Tibial nerve (tissue), 4 donors: ENCODE measurements around the gene MIPEP. TPM values are rescaled to one million over a fixed set of nuclear protein-coding genes. Genes with fewer than 3 reads are reported as not detected.
A peak's percentile ranks its signal among the peaks of the same experiment; 100 is the strongest.
"Not testable (repeated sequence)": the region's sequence is repeated elsewhere in the genome, so short reads cannot be mapped to it uniquely, and the experiment has no call there.

Source experiments
- DNase-seq, 2 donors: peaks; one replicate each; pipeline ENCODE4 v3.0.0-alpha.2; 2019; ENCODE audit warnings: low spot score in 2 of 2
- H3K27ac ChIP-seq, 4 donors: fragments of 200-600 bp; sonication (generic) in 3 of 4; one replicate each; pipeline ENCODE4 v1.5.1; 2017 to 2019; ENCODE audit warnings: mild to moderate bottlenecking in 1 of 4
- H3K27me3 ChIP-seq, 2 donors: fragments of 200-600 bp; sonication (generic) in 1 of 2; one replicate each; pipeline versions ENCODE4 v1.5.1 to v1.6.0; 2017 to 2019
- H3K36me3 ChIP-seq, 3 donors: fragments of 200-600 bp; sonication (generic); one replicate each; pipeline ENCODE4 v1.5.1; 2018 to 2019
- H3K4me1 ChIP-seq, 4 donors: fragments of 200-600 bp; sonication (generic) in 3 of 4; one replicate each; pipeline ENCODE4 v1.5.1; 2017 to 2019
- H3K4me3 ChIP-seq, 4 donors: fragments of 200-600 bp; sonication (generic) in 3 of 4; one replicate each; pipeline ENCODE4 v1.5.1; 2017 to 2019; ENCODE audit warnings: mild to moderate bottlenecking in 1 of 4, moderate library complexity in 1 of 4
- H3K9me3 ChIP-seq, 4 donors: fragments of 200-600 bp; sonication (generic) in 3 of 4; one replicate each; pipeline ENCODE4 v1.5.1; 2017 to 2019
- EP300 ChIP-seq, 2 donors: sonication (generic); formaldehyde crosslinking; IDR thresholded peaks; one replicate each; pipeline ENCODE4 v1.6.1; 2017; ENCODE audit warnings: antibody characterized with exemption in 2 of 2, mild to moderate bottlenecking in 1 of 2
- POLR2A ChIP-seq, 2 donors: fragments of 450-650 bp; IDR thresholded peaks; one replicate each; pipeline ENCODE4 v1.6.1; 2017; ENCODE audit warnings: antibody characterized with exemption in 2 of 2, mild to moderate bottlenecking in 2 of 2, moderate library complexity in 2 of 2
- WGBS, 2 donors: methylation state at CpG; one replicate each; pipeline ENCODE4 v1.1.5; 2018; 5-methylcytosine and 5-hydroxymethylcytosine counted together
- total RNA-seq, 4 donors: library from RNA; depleted of rRNA; stranded (reverse); fragments of >200 nt; gene quantifications; one replicate each; pipeline ENCODE4 v1.1.0, GENCODE V29; 2016
- TF ChIP-seq, protein P1 (sequence below), 5 experiments: fragments of 200-600 bp in 3 of 5; fragments of 450-650 bp in 2 of 5; sonication (generic) in 3 of 5; IDR thresholded peaks; one replicate each; pipeline ENCODE4 v1.5.1; 2016 to 2019; ENCODE audit warnings: antibody characterized with exemption in 5 of 5, mild to moderate bottlenecking in 3 of 5, moderate library complexity in 2 of 5

Gene MIPEP
- total RNA-seq, 4 donors from 2014 or later = 8.4 to 25.8 (median 16.4) TPM

DNA sequence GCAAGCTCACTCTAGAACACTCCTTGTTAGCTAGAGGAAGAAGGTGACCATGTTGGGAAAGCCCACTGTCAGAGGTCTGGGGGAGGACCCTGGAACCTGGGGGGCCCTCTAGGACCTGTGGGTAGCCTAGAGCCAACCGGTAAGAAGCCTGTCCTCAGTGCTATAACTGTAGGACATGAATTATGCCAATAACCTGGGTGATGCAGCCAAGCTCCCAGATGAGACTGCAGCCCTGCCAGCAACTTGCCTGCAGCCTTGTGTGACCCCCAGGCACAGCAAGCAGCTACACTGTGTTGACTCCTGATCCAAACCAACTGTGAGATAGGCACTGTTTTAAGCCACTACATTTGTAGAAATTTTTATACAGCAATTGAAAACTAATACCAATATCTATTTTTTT lies 122.3 kb downstream of the MIPEP start:
- H3K27me3 ChIP-seq = no peaks in the 10 kb centered on the region
- WGBS, 2 donors = 83 to 100% methylated on average over 1 of the region's 1 CpG
- H3K36me3 ChIP-seq = no peaks in the 10 kb centered on the region
- H3K4me3 ChIP-seq = no peak overlapping the region
- H3K4me1 ChIP-seq = peaks cover 0 to 17% (median 0%) of the 10 kb centered on the region in 4 donors
- H3K9me3 ChIP-seq = no peaks in the 10 kb centered on the region
- no peak overlapping the region for H3K27ac ChIP-seq
- TF ChIP-seq POLR2A (IDR thresholded peaks at IDR 0.05) (no peak), EP300 (IDR thresholded peaks at IDR 0.05) (no peak)
- TF ChIP-seq, protein P1, sequence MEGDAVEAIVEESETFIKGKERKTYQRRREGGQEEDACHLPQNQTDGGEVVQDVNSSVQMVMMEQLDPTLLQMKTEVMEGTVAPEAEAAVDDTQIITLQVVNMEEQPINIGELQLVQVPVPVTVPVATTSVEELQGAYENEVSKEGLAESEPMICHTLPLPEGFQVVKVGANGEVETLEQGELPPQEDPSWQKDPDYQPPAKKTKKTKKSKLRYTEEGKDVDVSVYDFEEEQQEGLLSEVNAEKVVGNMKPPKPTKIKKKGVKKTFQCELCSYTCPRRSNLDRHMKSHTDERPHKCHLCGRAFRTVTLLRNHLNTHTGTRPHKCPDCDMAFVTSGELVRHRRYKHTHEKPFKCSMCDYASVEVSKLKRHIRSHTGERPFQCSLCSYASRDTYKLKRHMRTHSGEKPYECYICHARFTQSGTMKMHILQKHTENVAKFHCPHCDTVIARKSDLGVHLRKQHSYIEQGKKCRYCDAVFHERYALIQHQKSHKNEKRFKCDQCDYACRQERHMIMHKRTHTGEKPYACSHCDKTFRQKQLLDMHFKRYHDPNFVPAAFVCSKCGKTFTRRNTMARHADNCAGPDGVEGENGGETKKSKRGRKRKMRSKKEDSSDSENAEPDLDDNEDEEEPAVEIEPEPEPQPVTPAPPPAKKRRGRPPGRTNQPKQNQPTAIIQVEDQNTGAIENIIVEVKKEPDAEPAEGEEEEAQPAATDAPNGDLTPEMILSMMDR (IDR thresholded peaks at IDR 0.05) = no peak
- DNase-seq = no peak

DNA sequence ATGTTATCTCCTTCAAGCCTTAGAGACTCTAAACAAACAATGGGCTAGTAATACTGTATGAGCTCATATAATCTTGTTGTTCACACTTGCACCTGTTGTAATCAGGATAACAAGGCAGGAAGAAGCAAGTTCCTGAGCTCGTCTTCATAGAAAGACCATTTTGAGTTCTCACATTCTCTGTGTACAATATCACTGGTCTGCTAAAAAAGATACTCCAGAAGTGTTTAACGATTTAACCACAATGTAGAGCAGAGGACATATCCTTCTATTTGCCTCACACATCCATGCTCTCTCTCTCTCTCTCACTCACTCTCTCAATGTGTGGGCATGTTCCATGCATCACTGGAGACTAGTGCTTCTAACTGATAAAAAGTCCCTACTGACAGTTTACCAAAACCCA lies 122.9 kb downstream of the MIPEP start:
- Histone ChIP-seq H3K27me3 (no peaks in the 10 kb centered on the region), H3K36me3 (no peaks in the 10 kb centered on the region), H3K27ac (no peak overlapping the region), H3K9me3 (no peaks in the 10 kb centered on the region), H3K4me1 (peaks cover 0 to 17% (median 0%) of the 10 kb centered on the region in 4 donors), H3K4me3 (no peak overlapping the region)
- DNase-seq = no peak
- TF ChIP-seq EP300 (IDR thresholded peaks at IDR 0.05) (no peak), POLR2A (IDR thresholded peaks at IDR 0.05) (no peak)
- TF ChIP-seq, protein P1 (IDR thresholded peaks at IDR 0.05) = no peak
- WGBS, 2 donors = 70 to 82% methylated on average over 2 of the region's 2 CpGs

DNA sequence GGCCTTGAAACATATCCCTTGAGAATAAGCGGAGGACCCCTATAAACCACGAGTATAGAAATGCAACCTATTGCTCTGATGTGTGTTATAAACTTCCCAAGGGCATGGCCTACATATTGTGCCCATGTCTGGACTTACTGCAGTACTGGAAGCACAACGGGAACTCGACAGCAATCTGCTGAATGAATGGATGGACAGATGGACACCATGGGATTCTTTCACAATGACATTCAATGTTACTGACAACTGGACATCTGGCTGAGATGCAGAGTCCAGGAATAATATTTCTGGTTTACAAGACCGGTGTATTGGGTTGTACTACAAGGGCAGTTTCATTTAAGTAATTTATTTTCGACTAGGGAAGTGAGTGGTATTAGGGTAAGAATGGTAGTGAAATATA lies 123.7 kb downstream of the MIPEP start:
- H3K27me3 ChIP-seq = no peaks in the 10 kb centered on the region
- TF ChIP-seq, protein P1 (IDR thresholded peaks at IDR 0.05) = no peak
- TF ChIP-seq EP300 (IDR thresholded peaks at IDR 0.05) (no peak), POLR2A (IDR thresholded peaks at IDR 0.05) (no peak)
- peaks cover 0 to 17% (median 0%) of the 10 kb centered on the region in 4 donors for H3K4me1 ChIP-seq
- H3K9me3 ChIP-seq = no peaks in the 10 kb centered on the region
- H3K27ac ChIP-seq = no peak overlapping the region
- no peak for DNase-seq
- no peaks in the 10 kb centered on the region for H3K36me3 ChIP-seq
- no peak overlapping the region for H3K4me3 ChIP-seq
- WGBS, 2 donors = 94 to 96% methylated on average over 6 of the region's 6 CpGs

DNA sequence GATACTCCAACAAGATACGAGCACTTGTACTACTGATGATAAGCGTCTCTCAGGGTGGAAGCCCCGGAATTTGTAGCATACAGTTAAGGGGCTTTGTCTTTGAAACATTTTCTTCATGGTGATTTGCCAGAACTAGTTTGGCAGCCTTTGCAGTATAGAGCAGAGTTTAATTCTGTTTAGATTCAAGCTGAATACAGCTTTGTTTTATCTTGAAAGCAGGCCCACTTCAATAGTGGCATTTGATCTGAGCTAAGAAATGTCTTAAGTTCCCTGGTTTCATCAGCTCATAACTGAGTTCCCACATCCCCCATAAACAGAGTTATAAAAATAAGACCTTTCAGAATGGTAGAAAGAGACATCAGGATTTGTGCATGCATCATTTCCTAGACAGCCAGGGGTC lies 125.9 kb downstream of the MIPEP start:
- Histone ChIP-seq H3K4me3 (no peak overlapping the region), H3K4me1 (peaks cover 0 to 17% (median 0%) of the 10 kb centered on the region in 4 donors), H3K36me3 (peaks cover 0 to 8% (median 0%) of the 10 kb centered on the region in 3 donors), H3K27ac (peak overlapping the region in 1 of 4 donors; percentile 9), H3K9me3 (no peaks in the 10 kb centered on the region), H3K27me3 (no peaks in the 10 kb centered on the region)
- no peak for DNase-seq
- TF ChIP-seq, protein P1 (IDR thresholded peaks at IDR 0.05) = no peak
- no peak for TF ChIP-seq EP300 (IDR thresholded peaks at IDR 0.05)
- TF ChIP-seq POLR2A (IDR thresholded peaks at IDR 0.05) = no peak
- 51 to 62% methylated on average over 3 of the region's 3 CpGs for WGBS, 2 donors

DNA sequence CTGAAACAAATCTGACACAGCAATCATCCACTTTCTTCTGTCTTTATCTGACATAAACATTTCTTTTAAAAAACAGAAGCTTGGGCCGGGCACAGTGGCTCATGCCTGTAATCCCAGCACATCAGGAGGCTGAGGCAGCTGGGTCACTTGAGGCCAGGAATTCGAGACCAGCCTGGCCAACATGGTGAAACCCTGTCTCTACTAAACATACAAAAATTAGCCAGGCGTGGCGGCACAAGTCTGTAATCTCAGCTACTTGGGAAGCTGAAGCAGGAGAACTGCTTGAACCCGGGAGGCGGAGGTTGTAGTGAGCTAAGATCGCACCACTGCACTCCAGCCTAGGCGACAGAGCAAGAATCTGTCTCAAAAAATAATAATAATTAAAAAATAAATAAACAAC lies 127.4 kb downstream of the MIPEP start:
- WGBS, 2 donors = 87 to 89% methylated on average over 8 of the region's 8 CpGs
- not testable (repeated sequence) for H3K4me3 ChIP-seq

DNA sequence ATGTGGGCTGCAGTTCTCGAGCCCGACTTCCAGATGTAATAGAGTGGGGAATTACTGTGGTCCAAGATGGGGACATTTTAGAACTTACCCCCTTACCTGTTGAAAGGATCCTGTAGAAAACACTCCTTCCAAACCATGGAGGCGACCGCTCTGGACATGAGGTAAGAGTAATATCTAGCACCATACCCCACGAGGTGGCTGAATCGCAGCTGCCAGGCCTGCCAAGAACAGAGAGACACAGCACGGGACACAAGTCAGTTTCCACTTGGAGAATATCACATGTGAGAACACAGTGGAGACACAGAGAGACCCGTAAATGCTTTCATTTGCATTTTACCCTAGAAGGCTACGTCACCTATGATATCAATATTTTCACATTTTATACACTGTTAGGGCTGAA lies 129.2 kb downstream of the MIPEP start:
- TF ChIP-seq, protein P1 (IDR thresholded peaks at IDR 0.05) = no peak
- TF ChIP-seq EP300 (IDR thresholded peaks at IDR 0.05) = no peak
- no peak for TF ChIP-seq POLR2A (IDR thresholded peaks at IDR 0.05)
- 95 to 97% methylated on average over 9 of the region's 9 CpGs for WGBS, 2 donors

More for the DNA sequence above, 127.4 kb downstream of the MIPEP start:
- peaks cover 0 to 14% (median 0%) of the 10 kb centered on the region in 3 donors for H3K36me3 ChIP-seq
- H3K27me3 ChIP-seq, H3K9me3 ChIP-seq, DNase-seq, H3K27ac ChIP-seq: not testable (repeated sequence)
- peaks cover 0 to 17% (median 0%) of the 10 kb centered on the region in 4 donors for H3K4me1 ChIP-seq

More for the DNA sequence above, 129.2 kb downstream of the MIPEP start:
- H3K36me3 ChIP-seq = peaks cover 0 to 24% (median 3%) of the 10 kb centered on the region in 3 donors
- H3K9me3 ChIP-seq = no peaks in the 10 kb centered on the region
- no peak overlapping the region for H3K27ac ChIP-seq
- no peaks in the 10 kb centered on the region for H3K27me3 ChIP-seq
- DNase-seq = no peak
- H3K4me3 ChIP-seq = no peak overlapping the region
- peaks cover 0 to 17% (median 0%) of the 10 kb centered on the region in 4 donors for H3K4me1 ChIP-seq
